Mesenchymal stem cell (in vitro differentiated cells and primary cell): ENCODE measurements around the gene CITED4.
A peak's percentile ranks its signal among the peaks of the same experiment; 100 is the strongest.

Source experiments
- DNase-seq: peaks from one replicate; pipeline ENCODE4 v3.0.0-alpha.2; 2013
- H2AFZ ChIP-seq: one replicate; pipeline ENCODE4 v1.6.1; 2013; ENCODE audit warnings: low read depth, mild to moderate bottlenecking, control low read depth, inconsistent platforms, low read length, moderate library complexity
- H2AK5ac ChIP-seq: 2 replicates; pipeline ENCODE4 v1.6.1; 2013; ENCODE audit warnings: low read length, moderate library complexity, mild to moderate bottlenecking, inconsistent platforms; ENCODE audit not compliant: severe bottlenecking
- H2BK120ac ChIP-seq: one replicate; pipeline ENCODE4 v1.6.1; 2013; ENCODE audit warnings: low read depth, mild to moderate bottlenecking, inconsistent platforms, low read length, moderate library complexity
- H2BK12ac ChIP-seq, 2 experiments: one replicate each; pipeline ENCODE4 v1.6.1; 2013; ENCODE audit warnings: inconsistent platforms in 2 of 2, low read length in 2 of 2, mild to moderate bottlenecking in 2 of 2, moderate library complexity in 2 of 2, control low read depth in 1 of 2
- H2BK15ac ChIP-seq: one replicate; pipeline ENCODE4 v1.6.1; 2013; ENCODE audit warnings: mild to moderate bottlenecking, low read depth, inconsistent platforms; ENCODE audit not compliant: poor library complexity, severe bottlenecking
- H2BK5ac ChIP-seq: 2 replicates; pipeline ENCODE4 v1.6.1; 2013; ENCODE audit warnings: low read depth, mild to moderate bottlenecking, low read length, control low read depth, inconsistent platforms; ENCODE audit not compliant: poor library complexity, severe bottlenecking
- H3K14ac ChIP-seq, 2 experiments: one replicate each; pipeline ENCODE4 v1.6.1; 2013; ENCODE audit warnings: inconsistent platforms in 2 of 2, low read length in 2 of 2, control low read depth in 1 of 2, mild to moderate bottlenecking in 1 of 2, moderate library complexity in 1 of 2
- H3K18ac ChIP-seq, 2 experiments: one replicate each; pipeline ENCODE4 v1.6.1; 2013; ENCODE audit warnings: inconsistent platforms in 2 of 2, low read length in 2 of 2, control low read depth in 1 of 2, low read depth in 1 of 2, mild to moderate bottlenecking in 1 of 2
- H3K23ac ChIP-seq, 2 experiments: one replicate each; pipeline ENCODE4 v1.6.1; 2013; ENCODE audit warnings: inconsistent platforms in 2 of 2, low read length in 2 of 2, mild to moderate bottlenecking in 2 of 2, moderate library complexity in 2 of 2, control low read depth in 1 of 2
- H3K27ac ChIP-seq: 2 replicates; pipeline ENCODE4 v1.5.1; 2013; ENCODE audit warnings: mild to moderate bottlenecking, moderate library complexity, low read length, control low read depth, inconsistent platforms; ENCODE audit not compliant: poor library complexity, severe bottlenecking
- H3K27me3 ChIP-seq, 2 experiments: 2 replicates each; pipeline versions ENCODE4 v1.6.1 to v1.7.0; 2013; ENCODE audit warnings: low read length in 2 of 2, mild to moderate bottlenecking in 2 of 2, moderate library complexity in 2 of 2, control low read depth in 1 of 2, inconsistent platforms in 1 of 2; ENCODE audit not compliant: control insufficient read depth in 1 of 2, insufficient read depth in 1 of 2
- H3K36me3 ChIP-seq, 2 experiments: 2 replicates each; pipeline versions ENCODE4 v1.6.1 to v1.7.0; 2013; ENCODE audit warnings: low read length in 2 of 2, control low read depth in 1 of 2, inconsistent platforms in 1 of 2, low read depth in 1 of 2, mild to moderate bottlenecking in 1 of 2; ENCODE audit not compliant: insufficient read depth in 2 of 2, control insufficient read depth in 1 of 2
- H3K4ac ChIP-seq, 2 experiments: one replicate each; pipeline ENCODE4 v1.6.1; 2013; ENCODE audit warnings: inconsistent platforms in 2 of 2, low read length in 2 of 2, mild to moderate bottlenecking in 2 of 2, moderate library complexity in 2 of 2, control low read depth in 1 of 2, low read depth in 1 of 2
- H3K4me1 ChIP-seq: 2 replicates; pipeline ENCODE4 v1.6.1; 2013; ENCODE audit warnings: low read depth, low read length, control low read depth; ENCODE audit not compliant: control insufficient read depth, insufficient read depth
- H3K4me2 ChIP-seq: 2 replicates; pipeline ENCODE4 v1.6.1; 2013; ENCODE audit warnings: low read length, mild to moderate bottlenecking, inconsistent platforms; ENCODE audit not compliant: poor library complexity, severe bottlenecking
- H3K4me3 ChIP-seq, 2 experiments: 2 replicates each; pipeline versions ENCODE4 v1.5.1 to v1.7.0; 2013; ENCODE audit warnings: low read length in 2 of 2, mild to moderate bottlenecking in 2 of 2, control low read depth in 1 of 2, low read depth in 1 of 2; ENCODE audit not compliant: insufficient read depth in 1 of 2
- H3K79me1 ChIP-seq: replicated peaks from 2 replicates; pipeline ENCODE4 v1.6.1; 2013; ENCODE audit warnings: mild to moderate bottlenecking, control low read depth, low read length, inconsistent platforms; ENCODE audit not compliant: poor library complexity, severe bottlenecking
- H3K9ac ChIP-seq: 2 replicates; pipeline ENCODE4 v1.7.0; 2013; ENCODE audit warnings: mild to moderate bottlenecking, low read length, moderate library complexity
- H3K9me3 ChIP-seq: 2 replicates; pipeline ENCODE4 v1.7.0; 2013; ENCODE audit warnings: mild to moderate bottlenecking, low read length; ENCODE audit not compliant: control insufficient read depth
- H4K8ac ChIP-seq: one replicate; pipeline ENCODE4 v1.6.1; 2013; ENCODE audit warnings: inconsistent platforms, mild to moderate bottlenecking, low read length, moderate library complexity
- H4K91ac ChIP-seq: one replicate; pipeline ENCODE4 v1.6.1; 2013; ENCODE audit warnings: mild to moderate bottlenecking, low read length, inconsistent platforms
- WGBS: methylation state at CpG from one replicate; pipeline ENCODE4 v1.1.7; 2013; ENCODE audit warnings: mixed read lengths; 5-methylcytosine and 5-hydroxymethylcytosine counted together

The CITED4 gene

DNA sequence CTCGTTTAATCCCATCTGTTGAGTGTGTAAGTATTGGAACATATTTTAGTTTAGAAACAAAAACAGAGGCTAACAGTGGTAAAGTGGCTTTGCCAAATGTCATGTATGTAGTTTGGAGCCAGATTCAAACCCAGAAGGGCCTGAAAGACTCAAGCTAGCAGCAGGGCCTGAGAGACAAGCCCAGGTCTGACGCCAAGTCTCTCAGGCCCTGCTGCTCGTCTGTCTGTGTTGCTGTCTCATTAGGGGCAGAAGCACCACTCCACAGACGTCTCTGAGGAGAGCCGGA is 8.3 kb downstream of the CITED4 start:
- Histone ChIP-seq H3K4ac (no peak overlapping the region), H2BK5ac (no peak overlapping the region), H3K79me1 (no peaks in the 10 kb centered on the region), H4K91ac (no peak overlapping the region), H3K9me3 (no peaks in the 10 kb centered on the region), H2BK12ac (no peak overlapping the region), H2AFZ (no peak overlapping the region), H3K14ac (no peak overlapping the region), H3K4me2 (no peak overlapping the region), H3K27ac (no peak overlapping the region), H2AK5ac (no peak overlapping the region), H3K36me3 (no peaks in the 10 kb centered on the region), H3K4me1 (no peaks in the 10 kb centered on the region), H3K18ac (no peak overlapping the region), H2BK120ac (no peak overlapping the region), H3K4me3 (no peak overlapping the region), H3K23ac (no peak overlapping the region), H2BK15ac (no peak overlapping the region), H3K27me3 (no peaks in the 10 kb centered on the region), H4K8ac (no peak overlapping the region), H3K9ac (no peak overlapping the region)
- 87% methylated on average over 5 of the region's 5 CpGs for WGBS
- DNase-seq = no peak

GRCh38 chr1:40853113-40853884 is 8.9 kb downstream of the CITED4 start:
- Histone ChIP-seq H2AFZ (no peak overlapping the region), H3K36me3 (no peaks in the 10 kb centered on the region), H4K8ac (no peak overlapping the region), H3K27me3 (no peaks in the 10 kb centered on the region), H3K9ac (no peak overlapping the region), H2BK15ac (no peak overlapping the region), H3K4me2 (no peak overlapping the region), H2AK5ac (no peak overlapping the region), H2BK5ac (no peak overlapping the region), H2BK120ac (no peak overlapping the region), H3K9me3 (no peaks in the 10 kb centered on the region), H3K27ac (no peak overlapping the region), H3K79me1 (no peaks in the 10 kb centered on the region), H3K23ac (no peak overlapping the region), H2BK12ac (no peak overlapping the region), H3K4me3 (no peak overlapping the region), H3K4me1 (no peaks in the 10 kb centered on the region), H3K18ac (no peak overlapping the region), H4K91ac (no peak overlapping the region), H3K14ac (no peak overlapping the region), H3K4ac (no peak overlapping the region)
- WGBS = 90% methylated on average over 12 of the region's 13 CpGs
- DNase-seq = no peak

GRCh38 chr1:40851643-40852042 is 10.5 kb downstream of the CITED4 start:
- H3K4ac ChIP-seq = no peak overlapping the region
- H3K14ac ChIP-seq = no peak overlapping the region
- H4K91ac ChIP-seq = no peak overlapping the region
- no peak overlapping the region for H3K4me2 ChIP-seq
- no peaks in the 10 kb centered on the region for H3K4me1 ChIP-seq
- WGBS = 96% methylated on average over 4 of the region's 6 CpGs
- H3K18ac ChIP-seq = no peak overlapping the region
- DNase-seq = no peak
- H3K36me3 ChIP-seq = no peaks in the 10 kb centered on the region
- no peak overlapping the region for H3K4me3 ChIP-seq
- no peak overlapping the region for H2BK120ac ChIP-seq
- no peak overlapping the region for H4K8ac ChIP-seq
- no peak overlapping the region for H3K23ac ChIP-seq
- no peak overlapping the region for H2BK15ac ChIP-seq
- no peak overlapping the region for H2BK5ac ChIP-seq
- no peak overlapping the region for H2BK12ac ChIP-seq
- H3K9ac ChIP-seq = no peak overlapping the region
- H2AK5ac ChIP-seq = no peak overlapping the region
- H2AFZ ChIP-seq = no peak overlapping the region
- no peak overlapping the region for H3K27ac ChIP-seq
- H3K27me3 ChIP-seq = no peaks in the 10 kb centered on the region
- no peaks in the 10 kb centered on the region for H3K9me3 ChIP-seq
- no peaks in the 10 kb centered on the region for H3K79me1 ChIP-seq

- Histone ChIP-seq H2BK5ac (no peak overlapping the region), H3K4ac (no peak overlapping the region), H3K18ac (no peak overlapping the region), H3K27ac (no peak overlapping the region), H2BK15ac (no peak overlapping the region), H4K91ac (no peak overlapping the region), H3K9ac (peak overlapping the region; percentile 11), H2AK5ac (no peak overlapping the region), H3K14ac (no peak overlapping the region), H2BK120ac (no peak overlapping the region), H2AFZ (no peak overlapping the region), H3K9me3 (no peaks in the 10 kb centered on the region), H3K4me3 (no peak overlapping the region), H3K4me1 (no peaks in the 10 kb centered on the region), H3K79me1 (no peaks in the 10 kb centered on the region), H3K4me2 (no peak overlapping the region), H3K36me3 (no peaks in the 10 kb centered on the region), H3K27me3 (no peaks in the 10 kb centered on the region), H3K23ac (no peak overlapping the region), H4K8ac (no peak overlapping the region), H2BK12ac (no peak overlapping the region)
- peak; percentile 61 for DNase-seq
- 15% methylated on average over 12 of the region's 12 CpGs for WGBS
Observed at GRCh38 chr1:40849801-40850592, 12.2 kb downstream of the CITED4 start.
